ENCODE results near the gene ANKS3.

Gene ANKS3

GRCh38 chr16:4684058-4684715 lies 49.9 kb downstream of the ANKS3 start:
- DNase-seq (ENCODE audit: low read depth): no peak

GRCh38 chr16:4683255-4684057 lies 50.6 kb downstream of the ANKS3 start:
- no peak for DNase-seq (ENCODE audit: low read depth)

GRCh38 chr16:4682616-4683254 lies 51.3 kb downstream of the ANKS3 start:
- no peak for DNase-seq (ENCODE audit: low read depth)

GRCh38 chr16:4682084-4682591 lies 51.9 kb downstream of the ANKS3 start:
- DNase-seq (ENCODE audit: low read depth): no peak

- no peak for DNase-seq (ENCODE audit: low read depth)
Measured at GRCh38 chr16:4681471-4682083, 52.5 kb downstream of the ANKS3 start.

- no peak for DNase-seq (ENCODE audit: low read depth)
Measured at GRCh38 chr16:4680673-4681470, 53.2 kb downstream of the ANKS3 start.

GRCh38 chr16:4679850-4680636 lies 54.0 kb downstream of the ANKS3 start:
- no peak for DNase-seq (ENCODE audit: low read depth)

- no peak for DNase-seq (ENCODE audit: low read depth)
Measured at GRCh38 chr16:4679156-4679849, 54.8 kb downstream of the ANKS3 start.

GRCh38 chr16:4678596-4678995 lies 55.5 kb downstream of the ANKS3 start:
- DNase-seq (ENCODE audit: low read depth): no peak

GRCh38 chr16:4677994-4678393 lies 56.1 kb downstream of the ANKS3 start:
- DNase-seq (ENCODE audit: low read depth): no peak

- DNase-seq (ENCODE audit: low read depth): no peak
Measured at GRCh38 chr16:4677390-4677789, 56.7 kb downstream of the ANKS3 start.

GRCh38 chr16:4676831-4677230 lies 57.2 kb downstream of the ANKS3 start:
- DNase-seq (ENCODE audit: low read depth): no peak

- DNase-seq (ENCODE audit: low read depth): peak; percentile 18
Measured at GRCh38 chr16:4675864-4676786, 57.9 kb downstream of the ANKS3 start.

GRCh38 chr16:4674926-4675530 lies 59.0 kb downstream of the ANKS3 start:
- no peak for DNase-seq (ENCODE audit: low read depth)

GRCh38 chr16:4673387-4674046 lies 60.6 kb downstream of the ANKS3 start:
- DNase-seq (ENCODE audit: low read depth): no peak

- DNase-seq (ENCODE audit: low read depth): no peak
Measured at GRCh38 chr16:4668313-4668960, 65.6 kb downstream of the ANKS3 start.

GRCh38 chr16:4667203-4667963 lies 66.7 kb downstream of the ANKS3 start:
- no peak for DNase-seq (ENCODE audit: low read depth)

All from stimulated activated CD4-positive, alpha-beta T cell treated with anti-CD3 and anti-CD28 coated beads, Interleukin-2, amount 100 ng/mL, for 4 hours (primary cell).